GM18858 (cell line): ENCODE data around the gene TBKBP1.
"Not testable (repeated sequence)": the region's sequence is repeated elsewhere in the genome, so short reads cannot be mapped to it uniquely, and the experiment has no call there.

Source experiments
- ATAC-seq: cut with Tn5 transposase; IDR thresholded peaks from one replicate; pipeline ENCODE4 v1.9.1; 2021; ENCODE audit not compliant: unreplicated experiment

The TBKBP1 gene

DNA sequence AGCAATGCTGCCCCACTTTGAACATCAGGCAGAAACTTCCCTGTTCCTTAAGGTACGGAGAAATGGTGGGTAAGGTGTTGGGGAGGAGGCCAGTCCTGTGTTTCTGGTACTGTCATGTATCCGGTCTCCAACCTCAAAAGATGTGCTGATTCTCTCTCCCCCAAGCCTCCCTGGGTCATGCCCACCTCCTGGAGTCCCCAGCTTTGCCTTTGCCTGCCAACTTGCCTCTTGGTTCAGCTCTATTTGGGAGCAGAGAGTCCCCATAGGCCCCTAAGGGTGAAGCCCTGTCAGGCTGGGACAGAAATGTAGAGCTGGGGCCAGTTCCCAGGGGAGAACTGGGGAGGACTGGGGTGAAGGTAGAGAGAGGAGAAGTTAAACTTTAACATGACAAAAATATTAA lies 37.4 kb downstream of the TBKBP1 start:
- ATAC-seq: no peak

GRCh38 chr17:47732399-47733046 lies 38.6 kb downstream of the TBKBP1 start:
- ATAC-seq: no peak

GRCh38 chr17:47733047-47733673 lies 39.2 kb downstream of the TBKBP1 start, which contains the start of gene TBX21:
Gene TBX21, plus strand, starts transcription at chr17:47733236. Its CDS starts 219 bp downstream, at chr17:47733455.
- no peak for ATAC-seq

- ATAC-seq: no peak
These were observed 39.9 kb downstream of the TBKBP1 start for GRCh38 chr17:47733674-47734410.

- no peak for ATAC-seq
These were observed 41.1 kb downstream of the TBKBP1 start for GRCh38 chr17:47735139-47735464.

- ATAC-seq: peak; percentile 47
These were observed 41.6 kb downstream of the TBKBP1 start for GRCh38 chr17:47735536-47736011.

DNA sequence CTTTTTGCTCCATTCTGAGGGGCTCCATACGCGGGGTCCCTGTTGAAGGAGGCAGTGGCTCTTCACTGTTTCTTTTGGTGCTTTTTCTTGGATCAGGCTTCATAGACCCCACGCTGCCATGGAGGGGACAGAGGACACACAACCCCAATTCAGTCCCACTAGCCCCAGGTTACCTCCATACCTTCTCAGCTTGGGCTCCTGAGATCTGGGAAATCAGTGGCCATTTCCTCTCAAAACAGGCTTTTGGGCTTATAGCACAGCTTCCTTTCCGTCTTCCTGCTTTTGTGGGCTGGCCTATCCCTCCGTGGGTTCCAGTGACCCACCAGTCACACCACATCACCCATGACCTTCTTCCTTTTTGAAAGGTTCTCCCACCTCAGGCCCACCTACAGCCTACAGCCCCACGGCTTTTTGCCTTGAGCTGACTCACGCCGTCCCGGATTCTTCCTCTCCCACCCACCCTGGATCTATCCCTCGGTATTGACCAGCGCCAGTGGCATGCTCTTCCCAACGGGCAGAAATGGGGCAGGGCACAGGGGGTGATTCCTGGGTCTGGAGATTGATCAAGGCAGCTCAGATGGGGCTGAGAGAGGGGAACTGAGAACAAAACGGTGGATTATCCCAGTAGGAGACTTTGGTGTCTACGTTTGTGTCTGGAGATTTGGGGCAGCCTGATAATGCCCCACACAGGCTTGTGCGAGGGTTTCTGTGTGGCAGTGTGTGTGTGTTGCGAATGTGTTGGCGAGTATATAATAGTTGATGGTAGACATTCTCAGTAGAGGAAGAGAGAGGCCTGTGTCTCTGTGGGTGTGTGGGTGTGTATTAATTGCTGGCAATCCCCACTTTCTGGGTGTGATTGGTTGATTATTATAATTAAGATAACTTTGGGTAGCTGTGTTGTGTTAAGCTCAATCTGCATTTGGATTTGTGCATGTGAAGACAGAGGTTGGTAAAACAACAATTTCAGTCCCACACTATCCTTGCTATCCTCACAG lies 42.8 kb downstream of the TBKBP1 start:
- ATAC-seq: no peak

DNA sequence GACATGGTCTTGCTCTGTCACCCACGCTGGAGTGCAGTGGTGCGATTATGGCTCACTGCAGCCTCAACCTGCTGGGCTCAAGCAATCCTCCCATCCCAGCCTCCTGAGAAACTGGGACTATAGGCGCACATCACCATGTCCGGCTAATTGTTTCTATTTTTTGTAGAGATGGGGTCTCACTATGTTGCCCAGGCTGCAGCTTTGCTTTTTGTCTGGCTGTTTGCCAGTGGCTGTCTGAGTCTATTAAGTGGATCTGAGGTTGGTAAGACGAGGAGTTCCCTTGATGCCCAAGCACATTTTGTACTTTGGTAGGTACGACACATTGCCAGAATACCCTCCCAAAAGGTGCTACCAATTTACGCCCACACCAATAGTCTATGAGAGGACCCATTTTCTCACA lies 44.2 kb downstream of the TBKBP1 start:
- ATAC-seq: no peak

DNA sequence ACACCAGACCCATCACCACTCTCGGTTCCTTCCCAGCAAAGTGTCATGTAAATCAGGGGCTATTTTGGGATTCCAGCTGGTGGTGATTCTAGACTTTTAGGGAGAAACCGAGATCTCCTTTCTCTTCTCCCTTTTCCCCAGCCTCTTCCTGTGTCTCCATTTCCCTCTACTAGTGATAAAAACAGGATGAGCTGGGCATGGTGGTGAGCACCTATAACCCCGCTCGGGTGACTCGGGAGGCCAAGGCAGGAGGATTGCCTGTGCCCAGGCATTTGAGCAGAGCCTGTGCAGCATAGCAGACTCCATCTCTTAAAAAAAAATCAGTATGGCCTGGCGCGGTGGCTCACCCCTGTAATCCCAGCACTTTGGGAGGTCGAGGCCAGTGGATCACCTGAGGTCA lies 45.2 kb downstream of the TBKBP1 start:
- no peak for ATAC-seq

DNA sequence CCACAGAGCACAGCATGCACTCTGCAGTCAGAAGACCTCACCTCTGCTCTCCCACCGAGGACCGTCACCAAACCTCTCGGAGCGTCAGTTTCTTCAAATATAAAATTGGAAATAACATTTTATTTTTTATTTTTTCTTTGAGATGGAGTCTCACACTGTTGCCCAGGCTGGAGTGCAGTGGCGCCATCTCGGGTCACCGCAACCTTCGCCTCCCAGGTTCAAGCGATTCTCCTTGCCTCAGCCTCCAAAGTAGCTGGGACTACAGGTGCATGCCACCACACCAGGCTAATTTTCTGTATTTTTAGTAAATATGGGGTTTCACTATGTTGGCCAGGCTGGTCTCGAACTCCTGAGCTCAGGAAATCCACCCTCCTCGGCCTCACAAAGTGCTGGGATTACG lies 46.0 kb downstream of the TBKBP1 start:
- ATAC-seq: not testable (repeated sequence)

DNA sequence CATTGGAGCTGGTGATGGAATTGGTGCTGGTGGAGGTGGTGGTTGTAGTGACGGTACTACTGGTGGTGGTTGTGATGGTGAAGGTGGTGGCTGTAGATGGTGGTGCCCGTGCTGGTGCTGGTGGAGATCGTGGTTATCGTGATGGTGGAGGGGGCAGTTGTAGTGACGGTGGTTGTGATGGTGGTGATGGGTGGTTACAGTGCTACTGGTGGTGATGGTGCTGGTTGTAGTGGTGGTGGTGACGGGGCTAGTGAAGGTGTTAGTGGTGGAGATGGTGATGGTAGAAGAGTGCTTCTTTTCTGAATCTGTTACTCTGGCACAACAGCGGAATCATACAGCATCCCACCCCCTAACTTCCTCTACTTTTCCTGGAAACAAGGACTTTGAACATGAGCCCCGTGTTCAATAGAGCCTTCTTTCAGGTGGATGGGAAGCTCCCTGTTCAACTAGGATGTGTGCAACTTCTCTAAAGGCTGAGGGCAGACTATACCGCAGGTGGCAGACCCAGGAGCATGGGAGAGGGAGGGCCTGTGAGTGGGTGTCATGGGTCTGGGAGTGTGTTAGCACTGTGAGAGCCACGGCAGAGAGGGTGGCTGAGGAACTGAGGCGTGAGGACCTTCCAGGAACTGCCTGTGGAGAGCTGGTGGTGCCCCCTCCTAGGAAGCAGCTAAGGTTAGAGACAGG lies 47.3 kb downstream of the TBKBP1 start:
- ATAC-seq: no peak

- ATAC-seq: no peak
These were observed 47.8 kb downstream of the TBKBP1 start for GRCh38 chr17:47741793-47742145.

- ATAC-seq: no peak
These were observed 48.6 kb downstream of the TBKBP1 start for GRCh38 chr17:47742319-47743181.

- ATAC-seq: no peak
These were observed 50.4 kb downstream of the TBKBP1 start for GRCh38 chr17:47744168-47745036.

GRCh38 chr17:47745037-47745380 lies 51.0 kb downstream of the TBKBP1 start:
- no peak for ATAC-seq

- no peak for ATAC-seq
These were observed 57.5 kb downstream of the TBKBP1 start for GRCh38 chr17:47751471-47751870.

- no peak for ATAC-seq
These were observed 63.4 kb downstream of the TBKBP1 start for GRCh38 chr17:47757386-47757785.

DNA sequence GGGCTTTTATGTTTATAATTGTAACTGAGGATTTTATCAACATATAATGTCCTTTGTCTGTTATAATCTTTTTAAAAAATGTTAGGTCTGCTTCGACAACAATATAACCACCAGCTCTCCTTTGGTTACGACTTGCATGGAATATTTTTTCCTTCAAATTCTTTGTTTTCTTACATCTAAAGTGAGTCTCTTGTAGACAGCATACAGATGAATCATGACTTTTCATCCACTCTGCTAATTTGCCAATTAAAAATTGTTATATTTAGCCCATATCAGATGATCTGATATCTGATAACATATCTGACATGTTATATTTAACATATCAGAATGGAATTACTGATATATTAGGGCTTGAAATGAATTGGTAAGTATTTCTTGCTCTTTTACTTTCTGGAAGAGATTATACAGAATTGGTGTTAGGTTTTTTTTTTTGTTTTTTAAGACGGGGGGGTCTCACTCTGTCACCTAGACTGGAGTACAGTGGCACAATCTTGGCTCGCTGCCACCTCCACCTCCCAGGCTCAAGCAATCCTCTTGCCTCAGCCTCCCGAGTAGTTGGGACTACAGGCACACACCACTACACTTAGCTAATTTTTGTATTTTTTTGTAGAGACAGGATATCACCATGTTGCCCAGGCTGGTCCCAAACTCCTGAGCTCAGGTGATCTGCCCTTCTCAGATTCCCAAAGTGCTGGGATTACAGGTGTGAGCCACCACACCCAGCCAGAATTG lies 66.6 kb downstream of the TBKBP1 start:
- ATAC-seq: no peak
